Measurements from ENCODE around the gene PRR18. TPM values are rescaled to one million over a fixed set of nuclear protein-coding genes. Genes with fewer than 3 reads are reported as not detected.
"Not testable (repeated sequence)": the region's sequence is repeated elsewhere in the genome, so short reads cannot be mapped to it uniquely, and the experiment has no call there.

Gene PRR18, protein sequence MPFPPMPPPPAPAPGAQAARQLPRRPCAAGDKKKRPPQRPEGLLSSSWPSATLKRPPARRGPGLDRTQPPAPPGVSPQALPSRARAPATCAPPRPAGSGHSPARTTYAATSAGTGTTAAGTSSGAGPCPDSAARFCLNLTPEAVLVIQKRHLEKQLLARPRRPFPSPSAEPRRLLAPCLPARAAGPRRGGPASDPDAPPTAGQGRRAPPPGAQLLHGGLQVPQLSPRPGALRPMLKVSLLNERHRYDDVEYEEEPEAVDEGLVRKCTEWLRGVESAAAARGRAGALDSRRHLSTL
- not detected in 2 replicates for total RNA-seq (2014; rRNA removed; shearing (Covaris generic))

DNA sequence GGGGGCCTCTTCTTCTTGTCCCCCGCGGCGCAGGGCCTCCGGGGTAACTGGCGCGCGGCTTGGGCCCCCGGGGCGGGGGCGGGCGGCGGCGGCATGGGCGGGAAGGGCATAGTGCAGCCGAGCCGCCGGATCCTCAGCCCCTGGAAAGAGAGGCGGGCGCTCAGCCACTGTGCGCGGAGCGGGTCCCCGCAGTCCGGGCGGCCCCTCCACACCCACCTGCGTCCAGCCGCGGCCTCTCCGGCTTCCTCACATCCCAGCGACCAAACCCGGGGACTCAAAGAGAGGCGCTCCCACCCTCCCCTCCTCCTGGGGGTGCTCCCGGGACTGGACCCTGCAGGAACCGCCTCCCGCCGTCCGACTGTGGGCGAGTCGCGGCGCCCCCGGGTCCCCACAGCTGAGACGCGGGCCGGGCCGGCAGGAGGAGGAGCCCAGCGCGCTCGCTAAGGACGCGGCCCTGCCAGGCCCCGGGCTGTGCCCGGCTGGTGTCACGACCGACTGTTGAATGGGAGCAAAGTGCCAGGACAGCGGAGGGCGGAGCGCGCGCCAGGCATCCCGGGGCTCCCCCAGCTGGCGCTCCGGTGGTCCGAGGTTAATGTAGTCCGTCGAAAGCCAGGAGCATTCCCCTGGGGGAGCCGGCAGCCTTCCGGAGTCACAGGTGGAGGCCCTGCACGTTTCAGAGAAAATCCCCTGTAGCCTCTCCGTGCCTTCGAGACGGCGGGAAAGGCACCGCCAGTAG lies at the start of gene PRR18:
TSS of gene PRR18 (minus strand) at position 360 of the 736 bp plus-strand sequence. CDS start at position 110, 250 bp downstream.
- DNase-seq (ENCODE audit: low read depth) = no peak

DNA sequence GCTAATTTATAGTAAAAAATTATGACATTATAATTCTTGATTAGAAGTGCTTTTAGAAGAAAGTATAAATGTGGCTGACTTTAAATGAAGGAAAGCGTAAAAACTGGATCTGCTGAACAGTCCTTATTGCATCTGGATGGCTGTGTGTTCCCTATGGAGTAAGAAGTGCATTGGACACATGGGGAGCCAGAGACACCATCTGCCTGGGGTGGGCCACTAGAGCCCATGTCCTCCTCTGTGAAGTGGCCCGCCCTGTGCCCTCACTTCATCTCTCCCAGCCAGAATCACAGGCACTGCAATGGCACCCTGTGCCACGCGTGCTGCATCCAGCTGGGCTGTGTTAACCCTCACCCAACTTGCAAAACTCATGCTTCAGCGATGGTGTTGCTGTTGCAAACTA lies 47.4 kb upstream of the PRR18 start:
- DNase-seq (ENCODE audit: low read depth) = no peak

DNA sequence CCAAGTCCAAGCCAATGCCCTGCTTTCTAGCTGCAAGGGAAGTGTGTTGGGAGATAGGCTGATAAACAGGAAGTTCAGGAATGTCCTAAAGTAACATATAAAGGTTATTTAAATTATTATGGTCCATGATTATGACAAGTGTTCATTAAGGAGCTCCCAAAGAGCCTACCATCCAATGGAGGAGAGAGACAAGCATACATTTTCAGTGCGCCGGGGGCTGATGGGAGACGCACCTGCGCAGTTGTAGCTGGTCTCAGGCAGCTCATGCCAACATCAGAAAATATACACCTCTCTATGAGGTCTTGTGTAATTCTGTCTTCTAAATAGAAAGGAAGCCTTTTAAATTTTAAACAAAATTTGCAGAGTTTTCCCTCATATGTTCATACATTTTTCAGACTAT lies 46.8 kb upstream of the PRR18 start:
- DNase-seq (ENCODE audit: low read depth) = no peak

DNA sequence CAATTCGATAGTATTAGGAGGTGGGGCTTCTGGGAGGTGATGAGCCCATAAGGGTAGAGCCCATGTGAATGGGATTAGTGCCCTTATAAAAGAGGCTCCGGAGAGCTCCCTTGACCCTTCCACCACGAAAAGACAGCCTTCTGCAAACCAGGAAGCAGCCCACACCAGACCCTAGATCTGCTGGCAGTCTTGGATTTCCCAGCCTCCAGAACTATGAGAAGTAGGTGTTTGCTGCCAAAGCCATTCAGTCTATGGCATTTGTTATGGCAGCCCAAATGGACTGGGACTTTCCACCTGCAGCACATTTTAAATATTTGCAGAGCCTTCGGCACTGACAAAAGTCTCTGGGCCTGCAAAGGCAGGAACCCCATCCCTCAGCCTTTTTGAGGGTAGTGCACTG lies 46.0 kb upstream of the PRR18 start:
- DNase-seq (ENCODE audit: low read depth) = no peak

DNA sequence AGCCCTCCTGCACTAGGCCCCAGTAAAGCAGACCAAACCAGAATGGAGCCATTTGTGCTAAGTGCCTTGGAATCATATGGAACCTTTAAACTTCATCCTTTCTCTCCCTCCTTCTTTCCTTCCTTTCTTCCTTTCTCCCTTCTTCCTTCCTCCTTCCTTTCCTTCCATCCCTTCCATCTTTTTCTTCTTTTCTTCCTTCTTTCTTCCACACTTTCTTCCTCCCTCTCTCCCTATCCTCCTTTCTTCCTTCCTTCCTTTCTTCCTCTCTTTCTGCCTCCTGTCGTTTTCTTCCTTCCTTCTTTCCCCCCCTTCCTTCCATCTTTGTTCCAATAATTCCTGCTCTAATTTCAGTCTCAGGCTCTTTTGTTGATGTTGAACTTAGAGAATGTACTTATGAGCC lies 45.3 kb upstream of the PRR18 start:
- no peak for DNase-seq (ENCODE audit: low read depth)

DNA sequence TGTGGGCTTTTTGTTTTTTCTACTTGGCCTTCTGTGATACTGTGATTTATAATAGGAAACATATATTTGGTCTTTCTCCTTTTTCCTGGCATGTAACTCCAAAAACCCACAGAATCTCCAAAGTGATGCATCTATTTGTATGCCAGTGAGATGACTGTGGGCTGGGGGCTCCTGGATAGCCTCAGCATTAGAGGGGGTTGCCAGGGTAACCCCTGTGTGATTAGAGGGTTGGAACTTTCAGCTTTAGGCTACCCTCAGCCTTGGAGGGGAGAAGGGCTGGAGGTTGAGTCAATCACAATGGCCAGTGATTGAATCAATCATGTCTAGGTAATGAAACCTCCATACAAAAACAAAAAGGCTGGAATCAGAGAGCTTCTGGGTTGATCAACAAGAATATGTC lies 44.7 kb upstream of the PRR18 start:
- DNase-seq (ENCODE audit: low read depth) = no peak

DNA sequence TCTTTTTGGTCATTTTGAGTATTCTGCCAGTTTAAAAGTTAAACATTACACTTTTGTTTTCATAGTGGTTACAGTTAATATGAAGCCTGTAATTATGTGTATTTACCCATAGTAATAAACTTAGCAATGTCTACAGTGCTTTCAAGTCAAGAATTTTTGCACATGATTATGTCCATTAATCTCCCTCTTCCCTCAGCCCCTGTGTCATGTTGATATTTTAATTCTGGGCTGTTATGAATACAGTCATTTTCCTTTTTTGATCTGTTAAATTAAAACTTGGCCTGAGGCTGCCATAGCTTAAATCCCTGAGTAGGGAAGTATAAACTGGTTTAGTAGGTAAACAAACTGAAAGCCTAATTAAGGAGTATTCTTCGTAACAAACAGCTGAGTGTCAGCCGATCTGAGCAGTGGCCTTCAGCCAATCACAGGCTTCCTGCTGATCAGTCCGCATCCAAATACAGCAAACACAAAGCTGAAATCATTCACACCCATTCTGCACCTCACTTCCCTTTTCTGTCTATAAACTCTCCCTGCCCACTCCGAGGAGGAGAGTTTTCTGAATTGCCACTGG lies 43.6 kb upstream of the PRR18 start:
- peak; percentile 40 for DNase-seq (ENCODE audit: low read depth)

DNA sequence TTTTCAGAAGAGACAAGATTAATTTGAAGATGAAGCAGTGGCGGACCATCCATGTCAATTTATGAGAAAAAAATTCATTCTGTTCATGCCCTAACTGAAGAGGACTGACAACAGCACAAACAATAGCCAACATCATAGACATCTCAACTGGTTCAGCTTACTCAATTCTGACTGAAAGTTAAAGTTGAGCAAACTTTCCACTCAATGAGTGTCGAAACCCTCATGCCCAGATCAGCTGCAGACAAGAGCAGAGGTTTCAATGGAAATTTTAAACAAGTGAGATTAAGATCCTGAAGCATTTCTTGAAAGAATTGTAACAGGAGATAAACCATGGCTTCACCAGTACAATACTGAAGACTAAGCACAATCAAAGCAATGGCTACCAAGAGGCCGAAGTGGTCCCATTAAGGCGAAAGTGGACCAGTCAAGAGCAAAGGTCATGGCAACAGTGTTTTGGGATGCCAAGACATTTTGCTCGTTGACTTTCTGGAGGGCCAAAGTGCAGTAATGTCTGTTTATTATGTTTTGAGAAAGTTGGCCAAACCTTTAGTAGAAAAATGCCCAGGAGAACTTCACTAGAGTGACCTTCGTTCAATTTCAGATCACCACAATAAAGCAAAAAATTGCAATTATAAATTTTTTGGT lies 40.2 kb upstream of the PRR18 start:
- DNase-seq (ENCODE audit: low read depth) = no peak

DNA sequence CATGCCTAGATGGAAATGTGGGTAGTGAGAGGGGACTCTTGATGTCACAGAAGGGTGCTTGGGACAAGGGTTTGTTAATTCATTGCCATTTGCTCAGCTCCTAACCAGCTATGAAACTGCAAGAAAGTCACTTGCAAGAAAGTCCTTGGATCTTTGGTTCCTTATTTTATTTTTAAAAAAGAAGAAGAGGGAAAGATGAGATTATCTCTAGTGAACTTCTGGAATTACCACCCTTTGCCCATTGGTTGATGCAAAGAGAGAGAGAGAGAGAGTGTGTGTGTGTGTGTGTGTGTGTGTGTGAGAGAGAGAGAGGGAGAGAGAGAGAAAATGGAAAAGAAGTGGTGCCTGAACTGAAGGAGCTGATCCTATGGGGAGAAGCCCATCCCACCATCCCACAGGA lies 38.8 kb upstream of the PRR18 start:
- DNase-seq (ENCODE audit: low read depth) = no peak

DNA sequence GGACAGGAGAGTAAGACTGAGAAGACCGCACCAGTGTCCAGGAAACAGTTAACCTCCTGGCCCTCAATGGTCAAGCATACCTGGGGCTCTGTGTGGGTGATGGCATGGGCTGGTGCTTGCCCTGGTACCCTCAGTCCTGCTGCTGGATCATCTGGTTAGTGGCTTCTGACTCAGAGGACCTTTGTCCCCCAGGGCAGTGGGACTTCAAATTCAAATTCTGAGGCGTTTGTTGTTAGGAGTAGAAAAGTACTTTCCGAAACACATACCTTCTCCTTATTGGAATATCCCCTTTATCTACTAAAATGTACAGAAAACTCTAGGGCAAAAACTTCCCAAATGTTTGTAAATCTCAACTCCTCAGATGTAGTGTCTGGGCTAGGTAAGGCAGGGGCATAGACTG lies 38.3 kb upstream of the PRR18 start:
- no peak for DNase-seq (ENCODE audit: low read depth)

DNA sequence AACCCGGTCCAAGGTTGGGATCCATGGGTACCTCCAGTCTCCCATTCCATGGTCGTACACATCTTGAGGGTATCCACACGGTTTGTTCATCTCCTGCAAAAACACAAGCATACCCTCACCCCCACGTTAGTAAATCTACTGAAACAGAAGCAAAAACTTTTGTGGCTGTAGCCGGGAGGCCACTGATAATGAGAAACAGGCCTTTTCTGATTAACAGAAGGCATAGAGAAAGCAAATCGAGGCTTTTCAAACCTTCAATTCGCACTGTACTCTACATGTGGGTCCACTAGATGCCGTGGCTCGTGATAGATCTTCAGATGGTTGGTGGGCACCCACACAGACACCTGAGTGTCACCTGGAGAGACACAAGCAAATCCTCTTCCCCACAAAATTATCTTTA lies 37.5 kb upstream of the PRR18 start:
- not testable (repeated sequence) for DNase-seq (ENCODE audit: low read depth)

DNA sequence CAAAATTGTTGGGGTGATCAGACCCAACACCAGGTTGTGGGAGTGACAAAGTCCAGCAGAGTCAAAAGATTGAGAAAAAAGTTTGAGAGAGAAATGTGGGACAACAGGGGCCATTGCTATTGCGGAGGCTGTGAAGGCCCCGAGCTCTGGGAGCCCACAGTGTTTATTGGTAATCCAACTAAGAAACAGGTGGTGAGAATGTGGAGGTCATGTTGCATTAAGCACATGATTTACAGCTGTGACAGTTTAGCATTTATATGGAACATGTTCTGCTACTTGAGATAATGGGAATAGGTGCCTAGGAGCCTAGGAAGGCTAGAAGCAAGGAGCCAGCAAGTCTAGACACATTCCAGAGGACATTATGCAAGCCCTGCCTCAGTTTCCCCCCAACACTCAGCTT lies 36.7 kb upstream of the PRR18 start:
- DNase-seq (ENCODE audit: low read depth) = not testable (repeated sequence)

DNA sequence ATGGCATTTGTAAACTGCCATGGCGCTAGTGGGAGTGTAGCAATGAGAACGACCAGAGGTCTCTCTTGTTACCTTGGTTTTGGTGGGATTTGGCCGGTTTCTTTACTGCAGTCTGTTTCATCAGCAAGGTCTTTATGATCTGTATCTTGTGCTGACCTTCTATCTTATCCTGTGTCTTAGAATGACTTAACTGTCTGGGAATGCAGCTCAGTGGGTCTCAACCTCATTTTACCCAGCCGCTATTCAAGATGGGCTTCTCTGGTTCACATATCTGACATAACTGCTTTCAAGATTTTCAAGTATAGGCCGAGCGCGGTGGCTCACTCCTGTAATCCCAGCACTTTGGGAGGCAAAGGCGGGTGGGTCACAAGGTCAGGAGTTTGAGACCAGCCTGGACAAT lies 36.0 kb upstream of the PRR18 start:
- no peak for DNase-seq (ENCODE audit: low read depth)

DNA sequence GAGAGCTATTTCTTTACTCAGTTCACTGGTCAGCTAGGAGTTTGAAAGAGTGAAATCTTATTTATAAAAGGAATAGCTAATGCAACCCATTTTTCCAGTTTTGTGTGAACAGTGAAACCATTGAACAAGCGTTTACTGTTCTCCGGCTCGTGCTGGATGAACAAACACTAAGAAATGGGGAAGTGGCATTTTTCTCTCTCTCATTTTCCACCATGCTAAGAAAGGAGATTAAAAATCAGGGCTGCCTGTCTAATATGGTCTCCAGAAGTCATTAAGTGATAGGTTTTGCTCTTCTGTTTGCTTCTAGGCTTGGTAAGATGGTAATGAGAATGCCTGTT lies 34.9 kb upstream of the PRR18 start:
- DNase-seq (ENCODE audit: low read depth) = no peak

DNA sequence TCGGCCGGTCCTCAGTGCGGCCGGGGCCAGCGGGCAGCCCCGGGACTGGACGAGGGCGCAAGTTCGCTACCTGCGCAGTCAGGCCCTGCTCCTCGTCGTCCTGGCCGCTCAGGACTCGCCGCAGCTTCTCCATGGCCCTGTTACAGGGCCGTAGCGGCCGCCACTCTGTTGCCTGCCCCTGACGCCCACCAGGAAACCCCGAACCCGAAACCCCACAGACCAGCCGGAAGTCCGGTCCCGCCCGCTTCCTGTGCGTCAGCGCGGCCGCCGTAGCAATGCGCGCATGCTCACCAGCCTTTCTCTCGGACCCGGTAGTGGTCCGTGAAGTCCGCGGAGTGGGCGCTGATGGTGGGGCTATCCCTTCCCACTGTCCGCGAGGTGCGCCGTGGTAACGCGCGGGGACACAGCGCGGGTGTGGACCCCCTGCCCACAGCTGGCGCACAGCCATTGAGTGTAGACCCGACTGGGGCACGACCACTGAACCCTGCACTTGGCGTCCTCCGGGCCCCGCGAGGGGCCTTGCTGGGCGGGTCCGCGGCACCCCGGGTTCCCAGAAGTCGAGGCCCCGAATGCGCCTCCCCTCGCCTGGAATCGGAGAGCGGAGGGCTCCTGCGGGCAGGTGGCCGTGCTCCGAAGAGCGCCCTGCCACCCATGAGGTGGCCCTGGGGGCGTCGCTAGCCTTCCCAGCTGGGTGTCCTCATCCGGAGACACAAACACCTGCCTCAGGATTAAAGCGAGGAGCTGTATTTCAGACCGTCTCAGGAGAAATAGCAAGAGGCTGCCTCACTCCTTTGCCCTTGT lies 34.4 kb upstream of the PRR18 start, which contains the start of gene SFT2D1:
TSS of gene SFT2D1 (minus strand) at position 197 of the 801 bp plus-strand sequence. CDS start at position 133, 64 bp downstream.
- peak; percentile 80 for DNase-seq (ENCODE audit: low read depth)

DNA sequence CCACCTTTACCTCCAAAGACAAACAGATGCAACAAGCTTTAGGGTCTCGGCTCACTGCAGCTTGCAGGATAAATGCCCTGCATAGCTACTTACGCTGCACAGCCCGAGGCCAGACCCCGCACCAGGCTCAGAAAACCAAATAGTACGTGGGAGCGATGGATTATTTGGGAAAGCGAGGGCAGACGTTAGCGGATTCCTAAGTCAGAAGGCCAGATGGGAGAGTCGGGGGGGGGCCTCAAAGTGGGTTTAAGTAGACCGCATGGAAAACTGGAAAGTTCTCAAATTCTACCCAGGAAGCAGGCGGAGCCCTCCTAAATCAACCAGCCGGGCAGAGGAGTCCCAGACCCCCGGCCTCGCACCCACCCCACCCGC lies 33.8 kb upstream of the PRR18 start:
- DNase-seq (ENCODE audit: low read depth) = peak; percentile 12

DNA sequence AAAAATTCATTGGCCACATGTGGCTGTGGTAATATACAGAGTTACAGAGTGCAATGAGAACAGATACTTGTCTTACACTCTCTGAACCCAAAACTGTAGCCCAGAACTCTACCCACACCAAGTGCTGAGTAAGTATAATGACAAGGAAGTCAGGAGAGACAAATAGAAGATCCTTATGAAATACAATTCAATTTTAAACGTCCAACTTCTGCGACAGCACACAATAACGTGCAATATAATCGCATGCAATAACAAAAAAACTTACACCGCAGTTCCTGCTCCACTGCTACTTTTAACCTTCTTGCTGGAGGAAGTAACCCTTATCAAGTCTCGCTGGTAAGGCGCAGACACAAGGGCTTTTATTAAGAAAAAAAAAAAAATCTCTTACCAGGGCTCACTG lies 33.3 kb upstream of the PRR18 start:
- DNase-seq (ENCODE audit: low read depth) = no peak

DNA sequence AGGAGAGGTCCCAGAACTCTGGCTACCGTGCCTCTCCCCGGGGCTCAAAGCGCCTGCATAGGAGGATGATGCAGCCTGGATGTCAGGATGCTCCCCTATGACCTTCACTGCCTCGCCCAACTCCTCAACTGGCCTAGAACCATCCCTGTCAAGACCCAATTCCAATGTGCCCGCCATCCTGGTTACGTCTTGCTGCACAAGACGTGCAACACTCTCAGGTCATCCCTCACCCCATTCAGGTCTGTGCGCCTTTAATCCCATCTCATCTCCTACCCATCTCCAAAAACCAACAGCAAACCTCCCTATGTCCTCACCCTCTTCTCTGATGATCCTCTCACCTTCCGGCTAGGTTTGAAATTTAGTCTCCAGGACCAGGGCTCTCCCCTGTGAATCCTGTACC lies 30.7 kb upstream of the PRR18 start:
- no peak for DNase-seq (ENCODE audit: low read depth)

DNA sequence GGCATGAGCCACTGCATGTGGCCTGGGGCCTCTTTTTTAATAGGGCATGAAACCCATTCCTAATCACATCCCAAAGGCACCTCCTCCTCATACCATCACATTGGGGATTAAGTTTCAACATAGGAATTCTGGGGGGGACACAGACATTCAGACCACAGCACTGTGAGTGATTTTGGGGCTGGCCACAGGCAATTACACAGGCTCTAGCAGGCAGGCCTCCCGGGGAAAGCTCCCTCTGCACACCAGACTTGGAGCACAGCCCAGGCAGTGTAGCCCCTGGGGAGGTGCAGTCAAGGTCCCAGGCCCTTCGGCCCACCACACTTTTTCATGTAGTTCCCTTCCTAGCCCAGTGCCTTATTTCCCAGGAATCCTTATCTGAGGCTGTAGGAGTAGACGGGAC lies 28.7 kb upstream of the PRR18 start:
- DNase-seq (ENCODE audit: low read depth) = no peak

DNA sequence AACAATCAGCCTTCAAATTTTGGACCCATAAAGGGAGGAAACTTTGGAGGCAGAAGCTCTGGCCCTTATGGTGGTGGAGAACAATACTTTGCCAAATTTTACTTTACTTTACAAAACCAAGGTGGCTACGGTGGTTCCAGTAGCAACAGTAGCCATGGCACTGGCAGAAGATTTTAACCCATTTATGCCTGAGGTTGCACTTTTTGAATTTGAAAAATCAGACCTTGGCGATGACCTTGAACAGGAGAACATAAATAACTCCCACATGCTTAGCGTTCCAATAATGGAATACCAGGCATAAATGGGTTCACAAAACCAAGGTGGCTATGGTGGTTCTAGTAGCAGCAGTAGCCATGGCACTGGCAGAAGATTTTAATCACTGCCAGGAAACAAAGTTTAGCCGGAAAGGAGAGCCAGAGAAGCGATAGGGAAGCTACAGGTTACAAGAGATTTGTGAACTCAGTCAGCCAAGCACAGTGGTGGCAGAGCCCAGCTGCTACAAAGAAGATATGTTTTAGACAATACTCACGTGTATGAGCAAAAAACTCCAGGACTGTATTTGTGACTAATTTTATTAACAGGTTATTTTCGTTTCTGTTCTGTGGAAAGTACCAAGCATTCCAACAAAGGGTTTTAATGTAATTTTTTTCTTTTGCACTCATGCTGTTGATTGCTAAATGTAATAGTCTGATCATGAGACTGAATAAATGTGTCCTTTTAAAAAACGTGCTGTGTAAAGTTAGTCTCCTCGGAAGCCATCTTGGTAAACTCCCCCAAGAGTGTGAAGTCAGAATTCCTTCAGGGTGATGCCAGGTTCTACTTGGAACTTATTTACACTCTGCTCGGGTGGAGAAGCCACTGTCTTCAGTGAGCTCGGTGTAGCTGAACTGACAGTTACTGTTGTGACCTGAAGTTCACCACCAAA lies 27.4 kb upstream of the PRR18 start:
- DNase-seq (ENCODE audit: low read depth) = no peak

DNA sequence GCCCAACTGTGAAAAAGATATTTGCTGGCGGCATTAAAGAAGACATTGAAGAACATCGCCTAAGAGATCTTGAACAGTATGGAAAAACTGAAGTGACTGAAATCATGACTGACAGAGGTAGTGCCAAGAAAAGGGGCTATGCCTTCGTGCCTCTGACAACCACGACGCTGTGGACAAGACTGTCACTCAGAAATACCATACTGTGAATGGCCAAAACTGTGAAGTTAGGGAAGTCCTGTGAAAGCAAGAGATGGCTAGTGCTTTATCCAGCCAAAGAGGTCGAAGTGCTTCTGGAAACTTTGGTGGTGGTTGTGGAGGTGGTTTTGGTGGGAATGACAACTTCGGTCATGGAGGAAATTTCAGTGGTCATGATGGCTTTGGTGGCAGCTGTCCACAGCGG lies 26.7 kb upstream of the PRR18 start:
- no peak for DNase-seq (ENCODE audit: low read depth)
